ENCODE measurements around the gene RARRES1.
A peak's percentile ranks its signal among the peaks of the same experiment; 100 is the strongest.

The RARRES1 gene

DNA sequence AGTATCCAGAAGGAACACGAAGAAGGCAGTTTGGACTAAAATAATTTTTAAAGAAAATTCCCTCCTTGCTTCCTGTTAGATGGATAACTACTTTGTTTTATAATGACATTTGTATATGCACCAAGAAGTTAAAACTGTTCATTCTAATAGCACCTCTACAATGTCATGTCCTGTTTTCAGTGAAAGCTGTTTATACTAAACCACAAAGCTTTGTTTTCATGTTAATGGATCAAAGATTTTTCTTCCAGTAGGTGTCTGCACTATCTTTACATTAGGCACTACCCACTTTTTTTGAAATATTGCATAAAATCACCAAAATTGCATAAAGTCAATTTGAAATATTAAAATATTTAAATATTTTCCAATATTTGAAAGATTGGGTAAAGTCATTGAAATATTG is 10.1 kb downstream of the RARRES1 start:
- peak overlapping the region; percentile 100 for H3K27ac ChIP-seq
- TF ChIP-seq, protein P1, sequence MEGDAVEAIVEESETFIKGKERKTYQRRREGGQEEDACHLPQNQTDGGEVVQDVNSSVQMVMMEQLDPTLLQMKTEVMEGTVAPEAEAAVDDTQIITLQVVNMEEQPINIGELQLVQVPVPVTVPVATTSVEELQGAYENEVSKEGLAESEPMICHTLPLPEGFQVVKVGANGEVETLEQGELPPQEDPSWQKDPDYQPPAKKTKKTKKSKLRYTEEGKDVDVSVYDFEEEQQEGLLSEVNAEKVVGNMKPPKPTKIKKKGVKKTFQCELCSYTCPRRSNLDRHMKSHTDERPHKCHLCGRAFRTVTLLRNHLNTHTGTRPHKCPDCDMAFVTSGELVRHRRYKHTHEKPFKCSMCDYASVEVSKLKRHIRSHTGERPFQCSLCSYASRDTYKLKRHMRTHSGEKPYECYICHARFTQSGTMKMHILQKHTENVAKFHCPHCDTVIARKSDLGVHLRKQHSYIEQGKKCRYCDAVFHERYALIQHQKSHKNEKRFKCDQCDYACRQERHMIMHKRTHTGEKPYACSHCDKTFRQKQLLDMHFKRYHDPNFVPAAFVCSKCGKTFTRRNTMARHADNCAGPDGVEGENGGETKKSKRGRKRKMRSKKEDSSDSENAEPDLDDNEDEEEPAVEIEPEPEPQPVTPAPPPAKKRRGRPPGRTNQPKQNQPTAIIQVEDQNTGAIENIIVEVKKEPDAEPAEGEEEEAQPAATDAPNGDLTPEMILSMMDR (conservative IDR thresholded peaks at IDR 0.05) = no peak

DNA sequence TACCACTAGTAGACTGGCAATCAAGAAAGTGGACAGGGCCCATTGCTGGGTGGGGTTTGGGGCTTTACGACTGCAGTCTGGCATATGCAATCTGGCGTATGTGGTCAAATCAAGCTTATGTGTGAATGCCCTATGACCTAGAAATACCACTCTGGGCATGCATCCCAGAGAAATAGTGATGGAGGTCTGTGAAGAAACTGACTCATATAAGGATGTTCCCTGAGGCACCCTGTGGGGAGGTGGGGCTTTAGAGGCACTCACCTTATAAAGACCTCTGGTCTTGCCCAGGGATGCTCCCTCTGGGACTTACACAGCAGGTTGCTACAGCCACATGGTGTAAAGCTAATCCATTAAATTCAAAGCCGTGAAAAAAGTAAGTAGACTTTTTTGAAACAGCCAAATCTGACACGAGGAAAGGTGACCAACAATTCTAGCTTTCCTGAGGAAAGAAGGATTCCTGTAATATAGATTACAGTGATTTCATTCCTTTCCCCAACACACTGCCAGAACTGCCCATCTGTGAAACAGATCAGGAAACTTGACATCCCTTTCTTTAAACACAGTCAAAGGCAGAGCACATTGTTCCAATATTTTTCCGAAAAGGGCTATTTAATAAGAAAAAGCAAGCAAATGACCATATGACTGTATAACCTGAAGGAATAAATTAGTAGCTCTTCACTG is 13.6 kb downstream of the RARRES1 start:
- TF ChIP-seq, protein P1 (conservative IDR thresholded peaks at IDR 0.05) = no peak

DNA sequence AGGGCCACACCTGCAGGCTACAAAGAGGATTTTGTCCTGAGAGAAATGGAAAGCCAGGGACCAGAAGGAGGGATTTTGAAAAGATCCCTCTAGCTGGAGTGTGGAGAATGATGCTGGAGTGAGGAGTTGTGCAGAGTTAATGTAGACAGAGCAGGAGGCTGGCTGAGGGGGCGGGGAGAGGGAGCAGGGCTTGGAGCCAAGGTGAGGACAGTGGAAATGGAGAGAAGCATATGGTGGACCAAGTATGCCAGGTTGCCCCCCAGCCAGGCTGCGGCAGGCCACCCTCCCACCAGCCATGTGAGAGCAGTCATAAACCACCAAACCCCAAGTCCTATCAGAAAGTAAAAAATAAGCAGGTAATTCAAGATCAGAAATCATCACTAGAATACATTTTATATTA is 14.7 kb downstream of the RARRES1 start:
- H3K27ac ChIP-seq = no peak overlapping the region
- TF ChIP-seq, protein P1 (conservative IDR thresholded peaks at IDR 0.05) = no peak

More for the DNA sequence above, 13.6 kb downstream of the RARRES1 start:
- no peak overlapping the region for H3K27ac ChIP-seq

DNA sequence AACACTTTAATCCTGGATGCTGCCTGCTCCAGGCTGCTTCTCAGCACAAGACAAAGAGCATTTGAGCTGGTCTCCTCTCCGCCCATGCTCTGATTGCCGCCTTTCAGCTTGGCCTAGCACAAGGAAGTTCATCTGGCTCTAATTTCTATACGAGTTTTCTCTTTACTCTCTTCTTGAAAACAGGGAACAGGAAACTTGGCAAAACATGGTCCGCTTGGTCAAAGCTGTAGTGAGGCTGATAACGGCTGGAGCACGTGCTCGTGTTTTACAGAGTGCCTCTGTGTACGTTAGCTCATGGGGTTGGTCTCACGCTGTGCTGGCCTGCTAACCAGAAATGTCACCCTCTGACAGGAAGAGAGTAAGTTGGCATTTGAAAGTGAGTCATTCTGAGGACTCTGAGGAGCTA is 19.2 kb downstream of the RARRES1 start:
- no peak overlapping the region for H3K27ac ChIP-seq
- TF ChIP-seq, protein P1 (conservative IDR thresholded peaks at IDR 0.05) = no peak

DNA sequence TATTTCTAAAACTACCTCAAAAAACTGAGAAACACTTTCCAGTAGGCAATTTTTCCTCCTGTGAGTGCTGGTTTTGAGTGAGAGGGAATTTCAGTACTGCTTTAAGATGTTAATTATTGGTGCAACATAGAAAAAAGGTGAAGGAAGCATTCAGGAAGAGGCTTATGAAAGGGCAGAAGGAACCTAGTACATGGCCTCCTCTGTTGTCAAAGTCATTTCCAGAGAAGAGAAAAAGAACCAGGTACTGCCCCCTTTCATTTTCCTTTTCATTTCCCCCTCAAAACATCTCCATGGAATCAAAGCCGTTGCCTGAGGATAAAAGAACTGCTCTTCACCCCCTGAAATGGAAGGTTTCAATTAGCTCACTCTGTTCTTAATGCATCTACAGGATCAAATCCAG is 19.8 kb downstream of the RARRES1 start:
- TF ChIP-seq, protein P1 (conservative IDR thresholded peaks at IDR 0.05) = no peak
- H3K27ac ChIP-seq = no peak overlapping the region

DNA sequence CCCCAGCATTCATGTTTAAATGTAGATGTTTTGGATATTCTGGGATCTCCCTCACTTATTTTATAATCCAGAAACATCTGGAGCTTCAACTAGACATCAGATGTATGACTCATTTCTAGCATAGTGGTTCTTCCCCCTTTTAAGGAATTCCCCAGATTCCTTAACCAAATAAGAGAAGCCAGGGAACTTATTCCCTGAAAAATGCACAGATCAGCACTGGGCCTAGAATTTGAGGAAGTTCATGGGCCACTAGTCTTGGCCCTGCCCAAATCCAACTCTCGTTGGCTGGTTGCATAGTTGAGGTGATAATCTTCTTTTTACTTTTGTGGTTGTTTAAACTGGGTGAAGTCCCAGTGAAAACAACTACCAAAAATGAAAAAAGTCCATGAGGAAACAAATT is 20.4 kb downstream of the RARRES1 start:
- TF ChIP-seq, protein P1 (conservative IDR thresholded peaks at IDR 0.05) = no peak
- H3K27ac ChIP-seq = no peak overlapping the region

DNA sequence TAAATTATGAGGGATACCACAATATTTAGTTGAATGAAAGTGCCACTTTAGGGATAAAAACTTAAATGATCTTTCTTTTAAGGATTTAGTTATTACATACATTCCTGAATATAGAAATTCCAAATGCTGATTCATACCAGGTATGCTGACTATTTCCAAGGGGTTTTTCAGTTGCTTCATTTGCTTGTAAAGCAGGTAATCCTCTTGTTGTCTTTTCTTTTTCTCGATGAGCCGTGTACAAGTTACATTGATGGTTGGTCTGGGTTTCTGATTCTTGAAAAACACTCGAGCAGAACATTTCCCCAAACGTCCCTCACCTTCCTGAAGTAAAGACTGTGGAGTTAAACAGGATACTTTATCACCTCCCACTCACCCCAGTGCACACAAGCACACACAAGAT is 21.7 kb downstream of the RARRES1 start:
- no peak overlapping the region for H3K27ac ChIP-seq
- TF ChIP-seq, protein P1 (conservative IDR thresholded peaks at IDR 0.05) = no peak
